BJ (cell line): ENCODE results near the gene PRAC2. TPM values are rescaled to one million over a fixed set of nuclear protein-coding genes. Genes with fewer than 3 reads are reported as not detected.

Experiments used
- CTCF ChIA-PET: fragments of 350-600 bp; formaldehyde crosslinking; extraction: SDS; loops from one replicate; lab custom pipeline; 2021; ENCODE audit warnings: antibody characterized with exemption, inconsistent platforms; lab: Yijun Ruan, JAX
- POLR2A ChIA-PET: fragments of 300-600 bp; sonication (Branson Sonifier 250); formaldehyde crosslinking; extraction: SDS; loops from one replicate; lab custom pipeline; 2021; ENCODE audit warnings: antibody characterized with exemption; lab: Charles Lee
- DNase-seq: peaks from one replicate; pipeline ENCODE4 v3.0.0-alpha.2; 2011; ENCODE audit warnings: low read depth
- H3K27me3 ChIP-seq: 2 replicates; pipeline ENCODE4 v1.6.0; 2011; ENCODE audit warnings: low read length; ENCODE audit not compliant: control insufficient read depth, insufficient read depth
- H3K36me3 ChIP-seq: 2 replicates; pipeline ENCODE4 v1.5.1; 2011; ENCODE audit warnings: low read length; ENCODE audit not compliant: control insufficient read depth, insufficient read depth
- H3K4me3 ChIP-seq: 2 replicates; pipeline ENCODE4 v1.5.1; 2011; ENCODE audit warnings: low read depth, mild to moderate bottlenecking, control low read depth, low read length
- polyA plus RNA-seq: library from polyadenylated mRNA; depleted of rRNA; stranded (reverse); fragments of >200 nt; gene quantifications from 2 replicates; pipeline ENCODE4 v1.2.3, GENCODE V29; 2011; rRNA removed
- small RNA-seq: library from RNA; depleted of rRNA; stranded (forward); fragments of <200 nt; gene quantifications from one replicate; pipeline ENCODE3, GENCODE V24; 2012; ENCODE audit warnings: low replicate concordance, low read depth; ENCODE audit not compliant: insufficient read length
- TF ChIP-seq, protein P1 (sequence below): IDR thresholded peaks from 2 replicates; pipeline ENCODE4 v1.5.1; 2011; ENCODE audit warnings: low read depth, mild to moderate bottlenecking, control low read depth, inconsistent platforms, low read length, moderate library complexity; ENCODE audit not compliant: insufficient read depth

Gene PRAC2
- polyA plus RNA-seq, 1 experiment = 0.63 TPM

GRCh38 chr17:48770954-48771353 is 48.0 kb downstream of the PRAC2 start:
- Histone ChIP-seq H3K4me3 (no peak overlapping the region), H3K27me3 (no peaks in the 10 kb centered on the region; the same call in none of the 2 replicates), H3K36me3 (no peaks in the 10 kb centered on the region)
- TF ChIP-seq, protein P1, sequence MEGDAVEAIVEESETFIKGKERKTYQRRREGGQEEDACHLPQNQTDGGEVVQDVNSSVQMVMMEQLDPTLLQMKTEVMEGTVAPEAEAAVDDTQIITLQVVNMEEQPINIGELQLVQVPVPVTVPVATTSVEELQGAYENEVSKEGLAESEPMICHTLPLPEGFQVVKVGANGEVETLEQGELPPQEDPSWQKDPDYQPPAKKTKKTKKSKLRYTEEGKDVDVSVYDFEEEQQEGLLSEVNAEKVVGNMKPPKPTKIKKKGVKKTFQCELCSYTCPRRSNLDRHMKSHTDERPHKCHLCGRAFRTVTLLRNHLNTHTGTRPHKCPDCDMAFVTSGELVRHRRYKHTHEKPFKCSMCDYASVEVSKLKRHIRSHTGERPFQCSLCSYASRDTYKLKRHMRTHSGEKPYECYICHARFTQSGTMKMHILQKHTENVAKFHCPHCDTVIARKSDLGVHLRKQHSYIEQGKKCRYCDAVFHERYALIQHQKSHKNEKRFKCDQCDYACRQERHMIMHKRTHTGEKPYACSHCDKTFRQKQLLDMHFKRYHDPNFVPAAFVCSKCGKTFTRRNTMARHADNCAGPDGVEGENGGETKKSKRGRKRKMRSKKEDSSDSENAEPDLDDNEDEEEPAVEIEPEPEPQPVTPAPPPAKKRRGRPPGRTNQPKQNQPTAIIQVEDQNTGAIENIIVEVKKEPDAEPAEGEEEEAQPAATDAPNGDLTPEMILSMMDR = no peak
- CTCF ChIA-PET = no interaction called here
- POLR2A ChIA-PET = no interaction called here
- no peak for DNase-seq

DNA sequence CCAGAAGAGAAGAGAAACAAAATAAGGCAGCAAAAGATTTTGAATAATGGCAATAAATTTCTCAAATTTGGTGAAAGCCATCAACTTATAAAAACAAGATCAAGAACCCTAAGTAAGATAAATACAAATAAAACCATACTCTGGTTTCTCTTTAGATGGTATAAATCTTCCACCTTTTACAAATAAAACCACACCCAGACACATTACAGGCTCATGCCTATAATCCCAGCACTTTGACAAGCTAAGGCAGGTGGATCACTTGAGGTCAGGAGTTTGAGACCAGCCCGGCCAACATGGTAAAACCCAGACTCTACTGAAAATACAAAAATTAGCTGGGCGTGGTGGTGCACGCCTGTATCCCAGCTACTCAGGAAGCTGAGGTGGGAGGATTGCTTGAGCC is 50.3 kb downstream of the PRAC2 start:
- DNase-seq = no peak
- Histone ChIP-seq H3K27me3 (no peaks in the 10 kb centered on the region; the same call in none of the 2 replicates), H3K36me3 (no peaks in the 10 kb centered on the region), H3K4me3 (no peak overlapping the region)
- ChIA-PET POLR2A (no interaction called here), CTCF (interaction anchor here (1.0 kb wide), 1 partner anchor 49 kb away, joined by 4 read pairs; no protein-coding TSS in a partner anchor)
- TF ChIP-seq, protein P1 = no peak

Small RNA genes lying within 50 kb of the gene (small RNA-seq; reads per million reads assigned to genes)
- gene AC091179.2 (not detected), gene COX6B1P2 (not detected), gene MIR3185 (not detected), gene RF02132 (not detected), gene RF02133 (not detected), gene RN7SL125P (not detected)

Other genes with a start within 250 kb of the PRAC2 start
- not detected in 2 replicates for gene HOXB1, start 192.2 kb upstream of the PRAC2 start, polyA plus RNA-seq
- gene HOXB2, start 178.1 kb upstream of the PRAC2 start, polyA plus RNA-seq = 1.5 and 1.7 TPM in 2 replicates
- not detected in 2 replicates for gene HOXB4, start 144.8 kb upstream of the PRAC2 start, polyA plus RNA-seq
- gene HOXB3, start 132.9 kb upstream of the PRAC2 start, polyA plus RNA-seq = not detected in 2 replicates
- not detected in 2 replicates for gene HOXB5, start 129.4 kb upstream of the PRAC2 start, polyA plus RNA-seq
- not detected in 2 replicates for gene HOXB6, start 118.2 kb upstream of the PRAC2 start, polyA plus RNA-seq
- not detected in 2 replicates for gene HOXB7, start 112.2 kb upstream of the PRAC2 start, polyA plus RNA-seq
- not detected in 2 replicates for gene HOXB8, start 107.9 kb upstream of the PRAC2 start, polyA plus RNA-seq
- gene HOXB9, start 96.8 kb upstream of the PRAC2 start, polyA plus RNA-seq = not detected in 2 replicates
- not detected in 2 replicates for gene PRAC1, start 667 bp upstream of the PRAC2 start, polyA plus RNA-seq
- 0.70 and 0.81 TPM in 2 replicates for gene HOXB13, start 5.6 kb downstream of the PRAC2 start, polyA plus RNA-seq
- gene TTLL6, start 94.0 kb downstream of the PRAC2 start, polyA plus RNA-seq = 0.02 TPM in 1 of 2 replicates, not detected in the other
- gene CALCOCO2, start 107.8 kb downstream of the PRAC2 start, polyA plus RNA-seq = 108 and 137 TPM in 2 replicates
- 139 and 142 TPM in 2 replicates for gene ATP5MC1, start 169.6 kb downstream of the PRAC2 start, polyA plus RNA-seq
- 166 and 190 TPM in 2 replicates for gene UBE2Z, start 185.2 kb downstream of the PRAC2 start, polyA plus RNA-seq
- gene SNF8, start 221.7 kb downstream of the PRAC2 start, polyA plus RNA-seq = 104 and 113 TPM in 2 replicates
- gene GIP, start 245.4 kb downstream of the PRAC2 start, polyA plus RNA-seq = 0.12 and 0.16 TPM in 2 replicates